ENCODE measurements around the gene TACSTD2. TPM values are rescaled to one million over a fixed set of nuclear protein-coding genes. Genes with fewer than 3 reads are reported as not detected.
A peak's percentile ranks its signal among the peaks of the same experiment; 100 is the strongest.

TACSTD2 gene
- total RNA-seq, 1 experiment from 2014 or later = 12.2 TPM

DNA sequence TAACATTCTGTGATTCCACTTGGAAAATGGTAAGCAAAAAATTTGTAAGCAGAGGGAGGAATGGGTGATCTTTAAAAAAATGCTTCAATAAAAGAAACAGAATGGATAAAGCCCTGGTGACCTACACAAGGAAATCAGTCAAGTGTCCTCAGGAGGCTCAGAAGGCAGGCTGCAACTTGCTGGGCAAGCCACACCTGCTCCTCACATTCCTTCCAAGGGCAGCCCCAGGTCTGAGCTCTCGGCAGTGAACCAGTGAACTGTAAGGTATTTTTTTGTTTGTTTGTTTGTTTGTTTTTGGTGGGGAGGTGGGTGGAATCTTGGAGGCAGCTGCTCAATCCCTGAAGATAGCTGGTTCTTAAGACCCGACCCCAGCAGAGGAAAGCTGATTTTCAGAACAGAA is 4.4 kb downstream of the TACSTD2 start:
- no peaks in the 10 kb centered on the region for H3K9me3 ChIP-seq (ENCODE audit: control insufficient read depth in 1 of 2, insufficient read depth in 1 of 2, low read depth in 1 of 2, low read length in 2 of 2)
- CTCF ChIA-PET = no interaction called here
- no peaks in the 10 kb centered on the region for H3K79me2 ChIP-seq (ENCODE audit: insufficient read depth, low read length)
- BruUV-seq (replicated peaks) = no TSS peak
- H4K20me1 ChIP-seq (ENCODE audit: insufficient read depth) = no peaks in the 10 kb centered on the region
- no peak for TF ChIP-seq POLR2AphosphoS5 (IDR thresholded peaks at IDR 0.05; ENCODE audit: low read depth, low read length)
- TF ChIP-seq ZFX (IDR thresholded peaks at IDR 0.05) = no peak
- TF ChIP-seq POLR2A (IDR thresholded peaks at IDR 0.05; ENCODE audit: borderline replicate concordance, extremely low read depth, insufficient read depth, insufficient read length) = no peak
- TF ChIP-seq, protein P1, sequence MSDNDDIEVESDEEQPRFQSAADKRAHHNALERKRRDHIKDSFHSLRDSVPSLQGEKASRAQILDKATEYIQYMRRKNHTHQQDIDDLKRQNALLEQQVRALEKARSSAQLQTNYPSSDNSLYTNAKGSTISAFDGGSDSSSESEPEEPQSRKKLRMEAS (IDR thresholded peaks at IDR 0.05) = no peak
- no peak for TF ChIP-seq JUND (IDR thresholded peaks at IDR 0.05)
- no peak for TF ChIP-seq SIN3A (IDR thresholded peaks at IDR 0.05; ENCODE audit: low read depth)
- TF ChIP-seq, protein P2, sequence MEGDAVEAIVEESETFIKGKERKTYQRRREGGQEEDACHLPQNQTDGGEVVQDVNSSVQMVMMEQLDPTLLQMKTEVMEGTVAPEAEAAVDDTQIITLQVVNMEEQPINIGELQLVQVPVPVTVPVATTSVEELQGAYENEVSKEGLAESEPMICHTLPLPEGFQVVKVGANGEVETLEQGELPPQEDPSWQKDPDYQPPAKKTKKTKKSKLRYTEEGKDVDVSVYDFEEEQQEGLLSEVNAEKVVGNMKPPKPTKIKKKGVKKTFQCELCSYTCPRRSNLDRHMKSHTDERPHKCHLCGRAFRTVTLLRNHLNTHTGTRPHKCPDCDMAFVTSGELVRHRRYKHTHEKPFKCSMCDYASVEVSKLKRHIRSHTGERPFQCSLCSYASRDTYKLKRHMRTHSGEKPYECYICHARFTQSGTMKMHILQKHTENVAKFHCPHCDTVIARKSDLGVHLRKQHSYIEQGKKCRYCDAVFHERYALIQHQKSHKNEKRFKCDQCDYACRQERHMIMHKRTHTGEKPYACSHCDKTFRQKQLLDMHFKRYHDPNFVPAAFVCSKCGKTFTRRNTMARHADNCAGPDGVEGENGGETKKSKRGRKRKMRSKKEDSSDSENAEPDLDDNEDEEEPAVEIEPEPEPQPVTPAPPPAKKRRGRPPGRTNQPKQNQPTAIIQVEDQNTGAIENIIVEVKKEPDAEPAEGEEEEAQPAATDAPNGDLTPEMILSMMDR (IDR thresholded peaks at IDR 0.05 in 2 of 3, conservative IDR thresholded peaks at IDR 0.05 in 1 of 3; ENCODE audit: borderline replicate concordance in 1 of 3, insufficient read depth in 1 of 3, low read depth in 2 of 3, low read length in 2 of 3) = no peak
- DNase-seq (ENCODE audit: low read depth, low spot score) (no peak), ATAC-seq (no peak)
- H3K36me3 ChIP-seq (ENCODE audit: control insufficient read depth in 1 of 2, insufficient read depth in 2 of 2, low read length in 2 of 2) = no peaks in the 10 kb centered on the region
- H3K27ac ChIP-seq (ENCODE audit: low read depth, low read length) = no peak overlapping the region
- peak overlapping the region; percentile 49 for H3K4me2 ChIP-seq (ENCODE audit: low read length)
- H3K9ac ChIP-seq (ENCODE audit: low read length) = peak overlapping the region; percentile 26; the same call in 1 of the 2 replicates
- intact Hi-C loops (cut with micrococcal nuclease) = no loop called here
- peak overlapping the region; percentile 72 for H2AFZ ChIP-seq (ENCODE audit: low read depth, low read length, poor library complexity, severe bottlenecking)
- POLR2A ChIA-PET = no interaction called here
- H3K27me3 ChIP-seq (ENCODE audit: insufficient read depth, low read length) = no peaks in the 10 kb centered on the region
- no peak overlapping the region for H3K4me3 ChIP-seq (replicated peaks in 1 of 2; ENCODE audit: low read depth in 1 of 2, low read length in 2 of 2)
- RAD21 ChIA-PET (ENCODE audit: low non-redundant PET in 1 of 2, low total read pairs in 2 of 2, uncharacterized antibody in 2 of 2, unreplicated experiment in 2 of 2) = no interaction called here
- H3K9me2 ChIP-seq (ENCODE audit: insufficient read depth) = no peaks in the 10 kb centered on the region
- peaks cover 11 to 58% of the 10 kb centered on the region in 2 experiments for H3K4me1 ChIP-seq (ENCODE audit: control insufficient read depth in 1 of 2, insufficient read depth in 2 of 2, low read length in 2 of 2)

- Histone ChIP-seq H3K36me3 (ENCODE audit: control insufficient read depth in 1 of 2, insufficient read depth in 2 of 2, low read length in 2 of 2) (no peaks in the 10 kb centered on the region), H3K9me3 (ENCODE audit: control insufficient read depth in 1 of 2, insufficient read depth in 1 of 2, low read depth in 1 of 2, low read length in 2 of 2) (no peaks in the 10 kb centered on the region), H3K4me2 (ENCODE audit: low read length) (no peak overlapping the region), H2AFZ (ENCODE audit: low read depth, low read length, poor library complexity, severe bottlenecking) (no peak overlapping the region), H3K79me2 (ENCODE audit: insufficient read depth, low read length) (no peaks in the 10 kb centered on the region), H3K27me3 (ENCODE audit: insufficient read depth, low read length) (no peaks in the 10 kb centered on the region), H3K4me1 (ENCODE audit: control insufficient read depth in 1 of 2, insufficient read depth in 2 of 2, low read length in 2 of 2) (peaks cover 8 to 47% of the 10 kb centered on the region in 2 experiments), H3K27ac (ENCODE audit: low read depth, low read length) (no peak overlapping the region), H3K4me3 (replicated peaks in 1 of 2; ENCODE audit: low read depth in 1 of 2, low read length in 2 of 2) (no peak overlapping the region), H3K9ac (ENCODE audit: low read length) (no peak overlapping the region), H4K20me1 (ENCODE audit: insufficient read depth) (no peaks in the 10 kb centered on the region), H3K9me2 (ENCODE audit: insufficient read depth) (no peaks in the 10 kb centered on the region)
- intact Hi-C loops (cut with micrococcal nuclease) = no loop called here
- BruUV-seq (replicated peaks) = no TSS peak
- DNase-seq (ENCODE audit: low read depth, low spot score) (no peak), ATAC-seq (no peak)
- CTCF ChIA-PET = no interaction called here
- RAD21 ChIA-PET (ENCODE audit: low non-redundant PET in 1 of 2, low total read pairs in 2 of 2, uncharacterized antibody in 2 of 2, unreplicated experiment in 2 of 2) = no interaction called here
- POLR2A ChIA-PET = no interaction called here
- TF ChIP-seq SIN3A (IDR thresholded peaks at IDR 0.05; ENCODE audit: low read depth) = no peak
- TF ChIP-seq RAD21 (IDR thresholded peaks at IDR 0.05; ENCODE audit: low read depth) = no peak
- TF ChIP-seq EZH2phosphoT487 (IDR thresholded peaks at IDR 0.05; ENCODE audit: borderline replicate concordance) = no peak
- TF ChIP-seq CEBPB (IDR thresholded peaks at IDR 0.05; ENCODE audit: low read depth) = no peak
- no peak for TF ChIP-seq ATF3 (IDR thresholded peaks at IDR 0.05)
- no peak for TF ChIP-seq EGR1 (IDR thresholded peaks at IDR 0.05; ENCODE audit: low read depth)
- TF ChIP-seq ZFX (IDR thresholded peaks at IDR 0.05) = no peak
- TF ChIP-seq, protein P2 (IDR thresholded peaks at IDR 0.05 in 2 of 3, conservative IDR thresholded peaks at IDR 0.05 in 1 of 3; ENCODE audit: borderline replicate concordance in 1 of 3, insufficient read depth in 1 of 3, low read depth in 2 of 3, low read length in 2 of 3) = no peak
- TF ChIP-seq SP1 (IDR thresholded peaks at IDR 0.05; ENCODE audit: low read depth) = no peak
- TF ChIP-seq, protein P3, sequence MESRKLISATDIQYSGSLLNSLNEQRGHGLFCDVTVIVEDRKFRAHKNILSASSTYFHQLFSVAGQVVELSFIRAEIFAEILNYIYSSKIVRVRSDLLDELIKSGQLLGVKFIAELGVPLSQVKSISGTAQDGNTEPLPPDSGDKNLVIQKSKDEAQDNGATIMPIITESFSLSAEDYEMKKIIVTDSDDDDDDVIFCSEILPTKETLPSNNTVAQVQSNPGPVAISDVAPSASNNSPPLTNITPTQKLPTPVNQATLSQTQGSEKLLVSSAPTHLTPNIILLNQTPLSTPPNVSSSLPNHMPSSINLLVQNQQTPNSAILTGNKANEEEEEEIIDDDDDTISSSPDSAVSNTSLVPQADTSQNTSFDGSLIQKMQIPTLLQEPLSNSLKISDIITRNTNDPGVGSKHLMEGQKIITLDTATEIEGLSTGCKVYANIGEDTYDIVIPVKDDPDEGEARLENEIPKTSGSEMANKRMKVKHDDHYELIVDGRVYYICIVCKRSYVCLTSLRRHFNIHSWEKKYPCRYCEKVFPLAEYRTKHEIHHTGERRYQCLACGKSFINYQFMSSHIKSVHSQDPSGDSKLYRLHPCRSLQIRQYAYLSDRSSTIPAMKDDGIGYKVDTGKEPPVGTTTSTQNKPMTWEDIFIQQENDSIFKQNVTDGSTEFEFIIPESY (IDR thresholded peaks at IDR 0.05; ENCODE audit: extremely low read depth, insufficient replicate concordance, low read length) = no peak
- no peak for TF ChIP-seq EZH2 (IDR thresholded peaks at IDR 0.05)
These were observed 5.4 kb downstream of the TACSTD2 start for GRCh38 chr1:58571616-58572015.
